H1 (cell line): ENCODE results near the gene CYREN. TPM values are rescaled to one million over a fixed set of nuclear protein-coding genes. Genes with fewer than 3 reads are reported as not detected.
"Not testable (repeated sequence)": the region's sequence is repeated elsewhere in the genome, so short reads cannot be mapped to it uniquely, and the experiment has no call there.

Experiments used
- CTCF ChIA-PET: fragments of 300-600 bp; sonication (Branson Sonifier 250); formaldehyde crosslinking; loops from one replicate; lab custom pipeline; 2021; ENCODE audit not compliant: partially characterized antibody; lab: Charles Lee
- POLR2A ChIA-PET: fragments of 300-600 bp; sonication (Branson Sonifier 250); formaldehyde crosslinking; loops from one replicate; lab custom pipeline; 2021; ENCODE audit warnings: inconsistent platforms; ENCODE audit not compliant: partially characterized antibody; lab: Charles Lee
- DNase-seq, 2 experiments: peaks; one replicate each; pipeline versions ENCODE4 v3.0.0 to v3.0.0-alpha.2; 2010 to 2022; ENCODE audit warnings: low spot score in 2 of 2, low read depth in 1 of 2, mixed read lengths in 1 of 2
- FAIRE-seq: peaks from 2 replicates; lab custom pipeline; 2011; peaks lifted over from hg19 to GRCh38; lab: Jason Lieb, UNC
- H2AFZ ChIP-seq: 2 replicates; pipeline ENCODE4 v1.8.1; 2012; ENCODE audit warnings: low read length, inconsistent platforms
- H2AK5ac ChIP-seq: 2 replicates; pipeline ENCODE4 v1.6.1; 2013; ENCODE audit warnings: low read depth, low read length
- H2BK120ac ChIP-seq: replicated peaks from 2 replicates; pipeline ENCODE3; 2013; ENCODE audit warnings: low read depth, low read length, inconsistent platforms
- H2BK12ac ChIP-seq: 2 replicates; pipeline ENCODE4 v1.6.1; 2013; ENCODE audit warnings: low read depth, low read length
- H2BK15ac ChIP-seq: 2 replicates; pipeline ENCODE4 v1.6.1; 2013; ENCODE audit warnings: low read length
- H2BK20ac ChIP-seq: 2 replicates; pipeline ENCODE4 v1.6.1; 2013; ENCODE audit warnings: low read length
- H2BK5ac ChIP-seq: 2 replicates; pipeline ENCODE4 v1.6.1; 2013; ENCODE audit warnings: low read depth, low read length
- H3K14ac ChIP-seq: 2 replicates; pipeline ENCODE4 v1.6.1; 2013; ENCODE audit warnings: inconsistent platforms; ENCODE audit not compliant: insufficient read length
- H3K18ac ChIP-seq: 2 replicates; pipeline ENCODE4 v1.6.1; 2013; ENCODE audit warnings: low read length; ENCODE audit errors: extremely low read depth
- H3K23ac ChIP-seq: 2 replicates; pipeline ENCODE4 v1.6.1; 2013; ENCODE audit warnings: inconsistent platforms; ENCODE audit not compliant: insufficient read length
- H3K23me2 ChIP-seq: 2 replicates; pipeline ENCODE4 v1.6.1; 2013; ENCODE audit warnings: low read depth, low read length
- H3K27ac ChIP-seq: 2 replicates; pipeline ENCODE4 v1.6.1; 2011; ENCODE audit warnings: low read depth, low read length, inconsistent platforms
- H3K27me3 ChIP-seq, 4 experiments: replicated peaks in 1 of 4; 1 replicate in 1 of 4; 2 replicates in 3 of 4; pipeline versions ENCODE4 v1.6.1 to v1.8.1; 2011 to 2013; ENCODE audit warnings: low read length in 3 of 4, mild to moderate bottlenecking in 3 of 4, inconsistent platforms in 2 of 4, mixed read lengths in 2 of 4, moderate library complexity in 1 of 4; ENCODE audit not compliant: control insufficient read depth in 3 of 4, insufficient read depth in 3 of 4; ENCODE audit errors: extremely low read depth in 1 of 4
- H3K36me3 ChIP-seq, 4 experiments: 2 replicates each; pipeline versions ENCODE4 v1.6.1 to v1.8.1; 2011 to 2013; ENCODE audit warnings: mild to moderate bottlenecking in 4 of 4, low read length in 3 of 4, moderate library complexity in 2 of 4, control low read depth in 1 of 4, inconsistent platforms in 1 of 4; ENCODE audit not compliant: insufficient read depth in 4 of 4, control insufficient read depth in 2 of 4
- H3K4ac ChIP-seq: replicated peaks from 2 replicates; pipeline ENCODE3; 2013; ENCODE audit warnings: low read length, low read depth, mixed read lengths, inconsistent platforms; ENCODE audit not compliant: insufficient read length
- H3K4me1 ChIP-seq, 4 experiments: replicated peaks in 1 of 4; 1 replicate in 1 of 4; 2 replicates in 3 of 4; pipeline versions ENCODE4 v1.6.1 to v1.8.1; 2011 to 2013; ENCODE audit warnings: low read length in 3 of 4, inconsistent platforms in 2 of 4, mixed read lengths in 1 of 4; ENCODE audit not compliant: insufficient read depth in 4 of 4, control insufficient read depth in 3 of 4
- H3K4me2 ChIP-seq, 2 experiments: 2 replicates each; pipeline versions ENCODE4 v1.6.1 to v1.8.1; 2011 to 2013; ENCODE audit warnings: low read depth in 2 of 2, low read length in 2 of 2, control low read depth in 1 of 2, inconsistent platforms in 1 of 2, mild to moderate bottlenecking in 1 of 2; ENCODE audit not compliant: insufficient read depth in 1 of 2
- H3K4me3 ChIP-seq, 4 experiments: fragments of 200-600, 300-600 bp in 1 of 4; sonication (generic), shearing (Covaris generic), sonication (Bioruptor Twin) in 1 of 4; 2 replicates each; pipeline versions ENCODE4 v1.5.1 to v1.8.1; 2011 to 2016; ENCODE audit warnings: low read length in 4 of 4, low read depth in 3 of 4, control low read depth in 2 of 4, inconsistent platforms in 2 of 4, mild to moderate bottlenecking in 2 of 4, mixed read lengths in 1 of 4, moderate library complexity in 1 of 4; ENCODE audit not compliant: insufficient read depth in 2 of 4; ENCODE audit errors: extremely low read depth in 1 of 4
- H3K56ac ChIP-seq: replicated peaks from 2 replicates; pipeline ENCODE3; 2013; ENCODE audit warnings: low read depth, mild to moderate bottlenecking, mixed read lengths, low read length, inconsistent platforms; ENCODE audit not compliant: insufficient read length
- H3K79me1 ChIP-seq: 2 replicates; pipeline ENCODE4 v1.6.1; 2013; ENCODE audit warnings: low read depth, low read length, control low read depth
- H3K79me2 ChIP-seq, 2 experiments: 2 replicates each; pipeline versions ENCODE4 v1.6.1 to v1.8.1; 2012 to 2013; ENCODE audit warnings: low read length in 2 of 2, mild to moderate bottlenecking in 2 of 2, inconsistent platforms in 1 of 2; ENCODE audit not compliant: insufficient read depth in 2 of 2, control insufficient read depth in 1 of 2
- H3K9ac ChIP-seq, 4 experiments: replicated peaks in 1 of 4; 1 replicate in 1 of 4; 2 replicates in 3 of 4; pipeline versions ENCODE4 v1.6.1 to v1.8.1; 2011 to 2013; ENCODE audit warnings: low read depth in 3 of 4, low read length in 3 of 4, control low read depth in 2 of 4, mild to moderate bottlenecking in 2 of 4, moderate library complexity in 2 of 4, inconsistent platforms in 1 of 4; ENCODE audit errors: extremely low read depth in 1 of 4
- H3K9me3 ChIP-seq, 2 experiments: 2 replicates each; pipeline versions ENCODE4 v1.6.1 to v1.8.1; 2012 to 2013; ENCODE audit warnings: mild to moderate bottlenecking in 2 of 2, moderate library complexity in 2 of 2, control low read depth in 1 of 2, inconsistent platforms in 1 of 2, low read depth in 1 of 2, low read length in 1 of 2, mixed read lengths in 1 of 2; ENCODE audit not compliant: insufficient read depth in 2 of 2
- H4K20me1 ChIP-seq, 2 experiments: replicated peaks in 1 of 2; 2 replicates each; pipeline versions ENCODE3 to v1.8.1; 2011 to 2013; ENCODE audit warnings: inconsistent platforms in 2 of 2, low read length in 2 of 2, mild to moderate bottlenecking in 1 of 2; ENCODE audit not compliant: insufficient read depth in 2 of 2, control insufficient read depth in 1 of 2
- H4K5ac ChIP-seq: 2 replicates; pipeline ENCODE4 v1.6.1; 2013; ENCODE audit warnings: low read length, low read depth, mixed read lengths, inconsistent platforms; ENCODE audit not compliant: insufficient read length
- H4K8ac ChIP-seq: 2 replicates; pipeline ENCODE4 v1.8.0; 2013; ENCODE audit warnings: mild to moderate bottlenecking, moderate library complexity, low read length, inconsistent platforms; ENCODE audit not compliant: insufficient read depth; ENCODE audit errors: extremely low read depth
- H4K91ac ChIP-seq: replicated peaks from 2 replicates; pipeline ENCODE3; 2013; ENCODE audit warnings: low read length, mixed read lengths, inconsistent platforms; ENCODE audit not compliant: insufficient read length
- BACH1 ChIP-seq: IDR thresholded peaks from 2 replicates; pipeline ENCODE4 v1.6.1; 2012; ENCODE audit warnings: low read length, improper control_type of control experiment
- WGBS, 2 experiments: shearing (Covaris generic) in 1 of 2; methylation state at CpG; one replicate each; pipeline versions ENCODE4 v1.1.6 to v1.1.7; 2013 to 2015; ENCODE audit warnings: low lambda C conversion rate in 2 of 2, mixed read lengths in 2 of 2, inconsistent platforms in 1 of 2, low coverage in 1 of 2, missing lambda C conversion rate in 1 of 2; ENCODE audit not compliant: insufficient replicate concordance in 2 of 2, insufficient coverage in 1 of 2, insufficient read length in 1 of 2; ENCODE audit errors: extremely low coverage in 1 of 2, missing lambda C conversion rate in 1 of 2; 5-methylcytosine and 5-hydroxymethylcytosine counted together
- polyA plus RNA-seq, 7 experiments: library from polyadenylated mRNA; depleted of rRNA in 3 of 7; stranded (reverse) in 5 of 7; unstranded in 2 of 7; fragments of >200 nt in 5 of 7; fragments of 200-250 nt in 2 of 7; gene quantifications; 1 replicate in 5 of 7; 2 replicates in 1 of 7; 4 replicates in 1 of 7; pipeline versions ENCODE4 v1.2.1 to v1.2.3, GENCODE V29; 2011 to 2013; ENCODE audit warnings: missing spikeins in 2 of 7, mixed read lengths in 2 of 7
- total RNA-seq: library from RNA; stranded (reverse); fragmentation: NEBNext Ultra II Directional; extraction: Animal tissue kit (Norgen Biotek cat#: 25700); gene quantifications from 2 replicates; pipeline ENCODE4 v1.2.1, GENCODE V29; 2021

Gene CYREN
- total and polyA plus RNA-seq, 2 of the 8 experiments (the other 6 are each of a cell fraction or from before 2014, with no cell fraction given), result 25.1 to 46.2 TPM

DNA sequence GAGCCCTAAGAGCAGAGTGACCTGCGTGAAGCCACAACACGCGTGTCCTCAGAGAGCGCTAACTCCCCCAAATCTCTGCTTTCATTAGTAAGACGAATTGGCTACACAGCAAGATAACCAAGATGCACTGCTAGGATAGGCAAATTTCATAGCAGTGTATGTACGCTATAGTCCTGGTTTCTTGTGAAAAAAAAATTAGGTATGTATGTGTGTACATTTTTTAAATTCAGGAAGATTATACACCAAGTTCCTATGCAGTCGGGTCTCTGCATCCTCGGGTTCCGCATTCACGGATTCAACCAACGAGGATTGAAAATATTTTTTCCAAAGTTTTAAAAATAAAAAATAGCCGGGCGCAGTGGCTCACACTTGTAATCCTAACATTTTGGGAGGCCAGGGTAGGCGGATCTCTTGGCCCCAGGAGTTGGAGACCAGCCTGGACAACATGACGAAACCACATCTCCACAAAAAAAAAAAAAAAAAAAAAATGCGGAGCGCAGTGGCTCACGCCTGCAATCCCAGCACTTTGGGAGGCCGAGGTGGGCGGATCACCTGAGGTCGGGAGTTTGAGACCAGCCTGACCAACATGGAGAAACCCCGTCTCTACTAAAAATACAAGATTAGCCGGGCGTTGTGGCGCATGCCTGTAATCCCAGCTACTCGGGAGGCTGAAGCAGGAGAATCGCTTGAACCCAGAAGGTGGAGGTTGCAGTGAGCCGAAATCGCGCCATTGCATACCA is 41.6 kb upstream of the CYREN start:
- Histone ChIP-seq H2BK12ac (peak overlapping the region; percentile 12; the same call in 1 of the 2 replicates), H4K5ac (peak overlapping the region; percentile 66), H3K18ac (peak overlapping the region; percentile 87), H2BK15ac (peak overlapping the region; percentile 10; the same call in 1 of the 2 replicates), H3K56ac (peak overlapping the region; percentile 65), H2AFZ (peak overlapping the region; percentile 93), H3K4me2 (peak overlapping the region; percentile 84 to 96), H2AK5ac (peak overlapping the region; percentile 7; the same call in 1 of the 2 replicates), H3K4me3 (peak overlapping the region; percentile 58 to 97 (median 74)), H3K9ac (peak overlapping the region; percentile 61 to 83 (median 68)), H4K91ac (peak overlapping the region; percentile 88)
- H4K20me1 ChIP-seq, H3K4me1 ChIP-seq, H3K4ac ChIP-seq, FAIRE-seq, H3K23ac ChIP-seq, H2BK5ac ChIP-seq, H2BK20ac ChIP-seq, H4K8ac ChIP-seq, H3K79me1 ChIP-seq, DNase-seq, H3K9me3 ChIP-seq, H3K27ac ChIP-seq, POLR2A ChIA-PET, H3K79me2 ChIP-seq, H3K27me3 ChIP-seq, H3K14ac ChIP-seq, H2BK120ac ChIP-seq, H3K36me3 ChIP-seq, H3K23me2 ChIP-seq: not testable (repeated sequence)
- WGBS, 2 experiments, result 57% methylated on average over 19 of the region's 30 CpGs; no CpG with 5 or more reads in 1 of the 2 experiments
- 0 out of 2 replicates have a peak, but pooled peaks have one; percentile 32 for TF ChIP-seq BACH1
- CTCF ChIA-PET, result interaction anchor here (2.3 kb wide), 1 partner anchor 21 kb away, joined by 5 read pairs; no protein-coding TSS in a partner anchor
